ENCODE results near the gene SREBF1.
A peak's percentile ranks its signal among the peaks of the same experiment; 100 is the strongest.

The SREBF1 gene

GRCh38 chr17:17817552-17817947, 19.2 kb downstream of the SREBF1 start:
- peaks cover 59% of the 10 kb centered on the region for H3K36me3 ChIP-seq
- H3K4me1 ChIP-seq = peaks cover 22% of the 10 kb centered on the region
- no peak overlapping the region for H3K4me3 ChIP-seq (ENCODE audit: low read depth, low read length)
- no peak for DNase-seq
- TF ChIP-seq CTCF (IDR thresholded peaks at IDR 0.05; ENCODE audit: low read depth, low read length) = no peak
- H3K27me3 ChIP-seq = no peaks in the 10 kb centered on the region
- H3K9me3 ChIP-seq = no peaks in the 10 kb centered on the region

- Histone ChIP-seq H3K4me1 (peaks cover 21% of the 10 kb centered on the region), H3K36me3 (peaks cover 61% of the 10 kb centered on the region), H3K9me3 (no peaks in the 10 kb centered on the region), H3K4me3 (ENCODE audit: low read depth, low read length) (no peak overlapping the region), H3K27me3 (no peaks in the 10 kb centered on the region)
- 0 out of 2 replicates have a peak, but pooled peaks have one; percentile 6 for TF ChIP-seq CTCF (IDR thresholded peaks at IDR 0.05; ENCODE audit: low read depth, low read length)
- no peak for DNase-seq
Observed at GRCh38 chr17:17816831-17817551, 19.8 kb downstream of the SREBF1 start.

- DNase-seq = no peak
- H3K36me3 ChIP-seq = peaks cover 61% of the 10 kb centered on the region
- H3K27me3 ChIP-seq = no peaks in the 10 kb centered on the region
- TF ChIP-seq CTCF (IDR thresholded peaks at IDR 0.05; ENCODE audit: low read depth, low read length) = no peak
- peaks cover 27% of the 10 kb centered on the region for H3K4me1 ChIP-seq
- H3K4me3 ChIP-seq (ENCODE audit: low read depth, low read length) = no peak overlapping the region
- H3K9me3 ChIP-seq = no peaks in the 10 kb centered on the region
Observed at GRCh38 chr17:17816240-17816814, 20.5 kb downstream of the SREBF1 start.

- Histone ChIP-seq H3K4me3 (ENCODE audit: low read depth, low read length) (no peak overlapping the region), H3K27me3 (no peaks in the 10 kb centered on the region), H3K36me3 (peaks cover 65% of the 10 kb centered on the region), H3K9me3 (no peaks in the 10 kb centered on the region), H3K4me1 (peaks cover 27% of the 10 kb centered on the region)
- no peak for DNase-seq
- TF ChIP-seq CTCF (IDR thresholded peaks at IDR 0.05; ENCODE audit: low read depth, low read length) = no peak
Observed at GRCh38 chr17:17815436-17816200, 21.2 kb downstream of the SREBF1 start.

- TF ChIP-seq CTCF (IDR thresholded peaks at IDR 0.05; ENCODE audit: low read depth, low read length) = no peak
- H3K27me3 ChIP-seq = no peaks in the 10 kb centered on the region
- H3K4me3 ChIP-seq (ENCODE audit: low read depth, low read length) = no peak overlapping the region
- H3K4me1 ChIP-seq = peaks cover 32% of the 10 kb centered on the region
- no peak for DNase-seq
- H3K36me3 ChIP-seq = peaks cover 71% of the 10 kb centered on the region
- no peaks in the 10 kb centered on the region for H3K9me3 ChIP-seq
Observed at GRCh38 chr17:17815062-17815406, 21.8 kb downstream of the SREBF1 start.

Data from BE2C (cell line).